ENCODE data around the gene HELZ2.
"Not testable (repeated sequence)": the region's sequence is repeated elsewhere in the genome, so short reads cannot be mapped to it uniquely, and the experiment has no call there.

Gene HELZ2

DNA sequence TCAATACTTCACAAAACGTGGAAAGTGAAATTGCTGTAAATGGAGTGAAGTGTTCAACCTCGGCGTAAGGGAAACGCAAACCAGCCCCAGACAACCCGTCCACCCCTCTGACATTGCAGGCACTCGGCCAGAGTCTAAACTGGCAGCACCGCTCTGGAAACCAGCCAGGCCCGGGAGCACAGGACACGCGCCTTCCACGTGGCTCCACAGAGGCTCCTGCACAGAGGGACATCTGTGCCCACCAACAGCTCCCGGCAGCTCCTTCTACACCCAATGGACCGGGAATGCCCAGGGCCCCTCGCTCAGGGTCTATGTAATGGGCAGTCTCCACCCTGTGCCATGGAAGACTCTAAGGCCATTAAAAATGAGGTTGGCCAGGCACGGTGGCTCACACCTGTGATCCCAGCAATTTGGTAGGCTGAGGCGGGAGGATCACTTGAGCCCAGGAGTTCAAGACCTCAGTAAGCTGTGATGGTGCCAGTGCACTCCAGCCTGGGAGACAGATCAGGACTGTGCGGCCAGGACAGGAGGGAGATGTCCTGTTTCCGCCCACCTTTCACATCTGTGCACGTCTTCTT, 3.4 kb upstream of the HELZ2 start:
- no peak for DNase-seq

GRCh38 chr20:63576311-63576710, 2.3 kb upstream of the HELZ2 start:
- DNase-seq, result no peak

DNA sequence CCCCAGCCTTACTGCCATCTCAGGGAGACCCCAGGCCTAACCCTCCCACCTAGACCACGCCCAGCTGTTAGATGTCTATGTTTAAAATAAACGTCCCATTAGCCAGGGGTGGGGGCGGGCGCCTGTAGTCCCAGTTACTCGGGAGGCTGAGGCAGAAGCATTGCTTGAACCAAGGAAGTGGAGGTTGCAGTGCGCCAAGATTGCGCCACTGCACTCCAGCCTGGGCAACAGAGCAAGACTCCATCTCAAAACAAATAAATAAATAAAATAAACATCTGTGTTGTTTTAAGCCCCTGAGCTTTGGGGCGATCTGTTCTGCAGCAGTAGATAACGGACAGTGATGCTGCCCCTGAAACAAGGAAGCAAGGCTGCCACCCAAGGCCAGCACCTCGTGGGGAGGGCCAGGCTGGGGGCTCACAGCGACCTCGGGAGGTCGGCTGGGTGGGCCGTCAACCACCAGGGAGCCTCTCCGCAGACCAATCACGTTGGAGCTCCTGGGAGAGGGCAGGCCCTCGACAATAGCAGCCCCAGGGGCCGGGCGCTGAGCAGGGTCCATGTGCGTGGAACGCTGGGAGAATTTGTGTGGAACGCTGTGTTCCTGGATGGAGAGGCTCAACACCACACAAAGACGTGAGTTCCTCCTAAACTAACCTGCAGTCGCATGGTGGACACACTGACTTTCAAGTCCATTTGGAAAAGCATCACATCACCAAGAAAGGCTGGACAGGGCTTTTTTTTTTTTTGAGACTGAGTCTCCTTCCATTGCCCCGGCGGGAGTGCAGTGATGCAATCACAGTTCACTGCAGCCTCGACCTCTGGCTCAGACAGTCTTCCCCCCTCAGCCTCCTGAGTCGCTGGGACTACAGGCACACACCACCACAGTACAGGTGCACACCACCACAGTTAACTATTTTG, 1.0 kb upstream of the HELZ2 start:
- no peak for DNase-seq

DNA sequence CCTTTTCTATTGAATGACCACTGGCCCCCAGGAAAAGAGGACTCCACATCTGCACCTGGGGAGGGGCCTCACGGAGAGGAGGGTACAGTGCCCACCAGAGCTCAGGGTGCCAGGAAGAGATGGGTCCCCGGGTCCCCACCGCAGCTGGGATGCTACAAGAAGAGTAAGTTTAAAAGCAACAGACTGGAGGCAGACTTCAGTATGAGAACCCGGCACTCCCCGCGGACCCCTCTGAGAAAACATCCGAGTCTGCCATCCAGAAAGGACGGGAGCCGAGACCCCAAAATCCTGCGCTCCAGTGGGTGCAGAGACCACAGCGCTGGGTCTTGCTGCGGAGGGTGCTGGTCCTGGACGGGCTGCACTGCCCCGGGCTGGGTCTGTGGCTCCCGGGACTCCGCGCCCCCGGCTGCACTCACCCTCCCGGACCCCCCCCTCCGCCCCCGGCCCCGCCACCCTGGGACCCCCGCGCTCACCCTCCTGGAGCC, 350 bp downstream of the HELZ2 start:
- no peak for DNase-seq

- DNase-seq, result no peak
Measured at GRCh38 chr20:63572788-63573646, 1.0 kb downstream of the HELZ2 start.

- DNase-seq, result no peak
Measured at GRCh38 chr20:63572071-63572787, 1.8 kb downstream of the HELZ2 start.

DNA sequence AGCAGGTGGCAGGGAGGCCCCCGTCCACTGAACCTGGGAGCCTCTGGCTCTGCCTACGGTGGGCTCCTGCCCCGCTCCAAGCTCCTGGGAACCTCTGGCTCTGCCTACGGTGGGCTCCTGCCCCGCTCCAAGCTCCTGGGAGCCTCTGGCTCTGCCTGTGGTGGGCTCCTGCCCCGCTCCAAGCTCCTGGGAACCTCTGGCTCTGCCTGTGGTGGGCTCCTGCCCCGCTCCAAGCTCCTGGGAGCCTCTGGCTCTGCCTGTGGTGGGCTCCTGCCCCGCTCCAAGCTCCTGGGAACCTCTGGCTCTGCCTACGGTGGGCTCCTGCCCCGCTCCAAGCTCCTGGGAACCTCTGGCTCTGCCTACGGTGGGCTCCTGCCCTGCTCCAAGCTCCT, 3.0 kb downstream of the HELZ2 start:
- not testable (repeated sequence) for DNase-seq

GRCh38 chr20:63570281-63571086, 3.6 kb downstream of the HELZ2 start:
- DNase-seq, result no peak

GRCh38 chr20:63568986-63569949, 4.8 kb downstream of the HELZ2 start:
- DNase-seq, result no peak

DNA sequence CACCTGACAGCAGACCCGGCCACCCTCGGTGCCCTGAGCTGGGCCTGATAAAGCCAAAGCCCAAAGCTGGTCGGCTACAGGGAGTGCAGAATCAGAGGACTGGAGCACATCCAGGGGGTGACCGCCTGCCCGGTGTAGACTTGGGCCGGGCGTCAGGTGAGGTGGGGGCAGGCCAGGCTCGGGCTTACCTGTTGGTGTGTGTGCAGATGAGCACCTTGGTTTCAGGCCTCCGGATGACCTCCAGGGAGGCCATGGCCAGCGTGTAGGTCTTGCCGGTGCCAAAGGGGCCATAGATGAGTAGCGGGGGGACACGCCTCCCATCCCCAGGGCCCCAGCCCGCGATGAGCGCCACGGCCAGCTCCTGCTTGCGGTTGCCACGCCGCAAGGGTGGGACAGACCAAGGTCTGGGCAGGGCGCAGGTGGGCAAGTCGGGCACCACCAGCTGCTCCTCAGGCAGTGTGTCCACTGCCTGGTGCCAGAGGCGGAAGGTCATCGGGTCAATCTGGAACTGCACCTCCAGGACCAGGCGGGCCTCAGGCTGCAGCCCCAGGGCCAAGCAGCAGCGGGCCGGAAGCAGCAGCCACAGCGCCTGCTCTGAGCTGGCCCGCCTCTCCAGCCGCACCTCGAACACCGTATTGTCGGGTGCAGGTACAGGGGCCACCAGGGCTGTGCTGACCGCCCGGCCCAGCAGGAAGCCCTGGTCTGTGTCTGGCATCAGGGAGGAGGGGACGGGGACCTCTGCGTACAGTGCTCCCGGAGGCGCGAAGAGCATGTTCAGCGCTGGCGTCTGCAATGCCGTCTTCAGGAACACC, 5.7 kb downstream of the HELZ2 start:
- peak in 1 of 2 donors; percentile 77 for DNase-seq

DNA sequence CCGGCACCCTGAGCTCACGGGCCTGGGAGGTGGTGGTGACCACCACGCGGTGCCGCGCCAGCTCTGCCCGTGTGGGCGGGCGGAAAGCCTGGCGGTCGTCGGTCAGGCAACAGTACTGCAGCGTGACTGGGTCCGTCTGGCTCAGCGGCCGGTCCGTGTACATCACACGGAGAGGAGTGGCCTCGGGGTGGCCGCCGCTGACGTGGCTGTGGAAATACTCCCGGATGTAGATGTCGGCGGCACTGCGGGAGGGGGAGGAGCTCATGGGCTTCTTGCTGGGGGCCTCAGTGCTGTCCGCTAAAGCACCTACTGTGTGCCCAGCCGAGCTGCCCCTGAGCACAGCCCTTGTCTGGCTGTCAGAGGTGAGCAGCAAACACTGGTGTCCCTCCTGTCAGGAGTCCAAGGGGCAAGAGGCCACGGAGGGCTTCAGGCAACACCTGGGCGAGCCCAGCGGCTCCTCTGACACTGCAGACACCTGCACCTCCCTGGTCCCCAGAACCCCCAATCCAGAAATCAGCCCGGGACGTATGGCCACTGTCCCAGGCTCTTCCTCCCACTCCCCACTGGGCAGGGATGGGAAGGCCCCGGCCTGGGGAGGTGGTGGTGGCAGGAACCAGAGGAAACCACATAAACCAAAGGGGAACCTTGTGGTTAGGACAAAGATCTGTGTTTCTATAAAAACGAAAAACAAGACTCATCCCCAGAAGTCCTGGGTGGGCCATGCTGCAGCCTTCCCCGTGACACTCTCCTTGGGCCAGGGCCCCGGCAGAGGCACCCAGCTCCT, 6.5 kb downstream of the HELZ2 start:
- peak; percentile 75 to 89 for DNase-seq

- DNase-seq, result no peak
Measured at GRCh38 chr20:63567136-63567385, 7.0 kb downstream of the HELZ2 start.

- DNase-seq, result no peak
Measured at GRCh38 chr20:63566395-63567135, 7.5 kb downstream of the HELZ2 start.

GRCh38 chr20:63565699-63566335, 8.2 kb downstream of the HELZ2 start:
- no peak for DNase-seq

DNA sequence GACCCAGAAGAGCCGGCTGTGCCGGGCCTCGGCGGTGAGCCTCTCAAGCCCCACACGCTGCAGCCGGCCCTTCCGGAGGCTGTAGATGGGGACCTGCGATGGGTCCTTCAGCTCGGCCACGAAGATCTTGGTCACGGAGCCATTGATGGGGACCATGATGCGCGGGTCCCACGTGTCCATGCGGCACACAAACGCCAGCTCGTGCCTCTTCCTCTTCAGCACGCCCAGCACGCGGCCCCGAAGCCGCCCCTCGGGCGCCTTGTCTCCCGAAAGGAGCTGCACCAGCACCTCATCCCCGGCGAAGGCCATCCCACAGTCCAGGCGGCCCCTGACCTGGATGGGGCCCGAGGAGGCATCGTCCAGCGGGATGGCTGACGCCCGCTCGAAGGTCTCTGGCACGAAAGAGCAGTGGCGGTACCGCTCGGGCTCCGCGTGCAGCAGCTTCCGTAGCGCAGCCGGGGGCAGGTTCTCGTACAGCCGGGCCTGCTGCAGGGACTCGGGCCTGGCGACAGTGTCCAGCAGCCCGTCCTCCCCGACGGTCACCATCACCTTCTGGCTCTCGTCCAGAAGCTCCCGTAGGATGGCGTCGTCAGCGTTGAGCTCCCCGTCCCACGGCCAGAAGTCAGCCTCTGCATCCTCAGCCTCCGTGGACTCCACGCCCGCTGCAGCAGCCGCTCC, 8.9 kb downstream of the HELZ2 start:
- no peak for DNase-seq

GRCh38 chr20:63564036-63564810, 9.8 kb downstream of the HELZ2 start:
- DNase-seq, result no peak

Data from bone marrow (tissue), 2 donors.